Fibroblast of villous mesenchyme (primary cell): ENCODE measurements around the gene C1orf198. TPM values are rescaled to one million over a fixed set of nuclear protein-coding genes. Genes with fewer than 3 reads are reported as not detected.

Experiments used
- DNase-seq: peaks from one replicate; pipeline ENCODE4 v3.0.0-alpha.2; 2010; ENCODE audit warnings: low read depth
- H3K4me3 ChIP-seq: 2 replicates; pipeline ENCODE4 v1.5.1; 2011; ENCODE audit warnings: low read depth, mild to moderate bottlenecking, low read length
- total RNA-seq: library from RNA; depleted of rRNA; stranded (reverse); fragments of >200 nt; gene quantifications from 2 replicates; pipeline ENCODE4 v1.2.3, GENCODE V29; 2012
- TF ChIP-seq, protein P1 (sequence below): IDR thresholded peaks from 2 replicates; pipeline ENCODE4 v1.5.1; 2012; ENCODE audit warnings: low read depth, mild to moderate bottlenecking, low read length; ENCODE audit not compliant: insufficient read depth

The C1orf198 gene
- total RNA-seq, 1 donor: 399 TPM

DNA sequence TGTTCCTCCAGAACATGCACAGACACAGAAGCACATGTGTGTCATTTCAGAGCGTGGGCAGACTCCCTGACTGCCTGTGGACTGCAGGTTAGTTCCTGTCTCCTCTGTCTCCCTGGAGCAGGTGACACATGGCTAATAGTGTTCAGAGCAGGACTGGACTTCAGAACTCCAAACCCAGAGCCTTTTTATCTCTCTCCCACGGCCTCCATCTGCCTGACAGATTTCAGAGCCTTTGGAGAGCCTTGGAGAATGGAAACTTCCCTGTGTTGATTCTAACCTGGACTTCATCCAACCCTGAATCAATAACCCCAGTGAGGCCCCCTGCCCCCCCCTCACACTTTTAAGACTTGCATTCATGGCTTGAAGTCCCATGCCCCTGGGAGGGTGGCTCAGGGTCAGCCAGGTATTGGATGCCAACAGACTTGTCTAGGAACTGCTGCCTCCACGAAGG is 44.4 kb downstream of the C1orf198 start:
- no peak overlapping the region for H3K4me3 ChIP-seq
- TF ChIP-seq, protein P1, sequence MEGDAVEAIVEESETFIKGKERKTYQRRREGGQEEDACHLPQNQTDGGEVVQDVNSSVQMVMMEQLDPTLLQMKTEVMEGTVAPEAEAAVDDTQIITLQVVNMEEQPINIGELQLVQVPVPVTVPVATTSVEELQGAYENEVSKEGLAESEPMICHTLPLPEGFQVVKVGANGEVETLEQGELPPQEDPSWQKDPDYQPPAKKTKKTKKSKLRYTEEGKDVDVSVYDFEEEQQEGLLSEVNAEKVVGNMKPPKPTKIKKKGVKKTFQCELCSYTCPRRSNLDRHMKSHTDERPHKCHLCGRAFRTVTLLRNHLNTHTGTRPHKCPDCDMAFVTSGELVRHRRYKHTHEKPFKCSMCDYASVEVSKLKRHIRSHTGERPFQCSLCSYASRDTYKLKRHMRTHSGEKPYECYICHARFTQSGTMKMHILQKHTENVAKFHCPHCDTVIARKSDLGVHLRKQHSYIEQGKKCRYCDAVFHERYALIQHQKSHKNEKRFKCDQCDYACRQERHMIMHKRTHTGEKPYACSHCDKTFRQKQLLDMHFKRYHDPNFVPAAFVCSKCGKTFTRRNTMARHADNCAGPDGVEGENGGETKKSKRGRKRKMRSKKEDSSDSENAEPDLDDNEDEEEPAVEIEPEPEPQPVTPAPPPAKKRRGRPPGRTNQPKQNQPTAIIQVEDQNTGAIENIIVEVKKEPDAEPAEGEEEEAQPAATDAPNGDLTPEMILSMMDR: no peak
- DNase-seq: no peak

DNA sequence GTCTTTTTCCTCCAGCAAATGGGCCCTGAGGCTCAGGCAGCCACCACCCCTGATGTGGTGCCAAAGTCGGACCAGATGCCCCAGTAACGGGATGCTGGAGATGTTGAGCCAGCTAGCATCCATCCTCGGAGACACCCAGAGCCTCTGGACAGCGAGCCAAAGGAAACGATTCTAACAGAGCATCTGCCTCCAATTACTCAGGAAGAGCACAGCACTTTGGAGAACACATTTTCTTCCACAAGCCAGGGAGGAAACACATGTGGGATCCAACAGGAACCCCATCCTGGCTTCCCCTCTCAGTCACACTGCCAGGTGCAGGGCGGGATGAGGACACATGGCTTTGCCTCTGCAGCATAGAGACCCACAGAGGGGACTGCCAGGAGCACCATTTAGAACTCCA is 44.9 kb downstream of the C1orf198 start:
- H3K4me3 ChIP-seq: no peak overlapping the region
- TF ChIP-seq, protein P1: no peak
- DNase-seq: peak; percentile 20

DNA sequence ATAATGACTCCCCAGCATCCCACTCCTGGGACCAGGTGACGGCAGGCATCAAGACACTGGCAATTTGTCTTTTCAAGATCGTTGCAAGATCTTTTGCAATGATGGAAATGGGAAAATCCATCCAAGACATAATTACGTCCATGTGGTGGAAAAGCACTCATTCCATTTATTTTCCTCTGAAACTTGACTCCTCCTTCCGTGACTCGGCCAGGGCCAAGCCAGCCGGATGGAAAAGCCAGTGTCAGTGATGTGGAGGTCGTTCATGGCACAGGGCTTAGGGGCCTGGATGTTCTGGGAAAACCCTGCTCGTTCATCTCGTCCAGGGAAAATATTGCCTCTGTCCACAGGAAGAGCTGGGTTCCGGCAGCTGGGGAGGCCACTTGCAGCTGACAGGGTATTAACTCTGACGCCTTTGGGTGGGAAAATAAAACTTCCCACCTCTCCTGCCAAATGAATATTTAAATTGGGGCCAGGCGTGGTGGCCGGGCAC is 46.2 kb downstream of the C1orf198 start:
- H3K4me3 ChIP-seq: no peak overlapping the region
- TF ChIP-seq, protein P1: no peak
- peak; percentile 40 for DNase-seq

DNA sequence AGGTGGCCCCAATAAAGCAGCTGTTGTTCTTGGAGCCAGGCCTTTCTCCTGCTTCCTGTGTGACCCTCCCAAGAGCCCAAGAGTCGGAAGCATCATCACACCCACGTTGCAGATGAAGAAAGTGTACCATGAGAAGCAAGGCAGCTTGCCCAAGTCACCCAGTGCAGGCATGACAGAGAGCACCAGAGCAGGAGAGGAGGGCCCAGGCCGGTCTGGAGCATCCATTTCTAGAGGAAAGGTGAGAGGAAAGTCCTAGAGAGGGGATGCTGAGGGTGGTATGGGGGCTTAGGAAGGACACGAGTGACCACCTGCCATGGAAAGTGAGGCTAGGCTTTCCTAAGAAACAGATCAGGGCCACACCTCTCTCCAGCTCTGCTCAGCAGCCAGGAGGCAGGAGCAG is 47.0 kb downstream of the C1orf198 start:
- TF ChIP-seq, protein P1: no peak
- H3K4me3 ChIP-seq: no peak overlapping the region
- no peak for DNase-seq

DNA sequence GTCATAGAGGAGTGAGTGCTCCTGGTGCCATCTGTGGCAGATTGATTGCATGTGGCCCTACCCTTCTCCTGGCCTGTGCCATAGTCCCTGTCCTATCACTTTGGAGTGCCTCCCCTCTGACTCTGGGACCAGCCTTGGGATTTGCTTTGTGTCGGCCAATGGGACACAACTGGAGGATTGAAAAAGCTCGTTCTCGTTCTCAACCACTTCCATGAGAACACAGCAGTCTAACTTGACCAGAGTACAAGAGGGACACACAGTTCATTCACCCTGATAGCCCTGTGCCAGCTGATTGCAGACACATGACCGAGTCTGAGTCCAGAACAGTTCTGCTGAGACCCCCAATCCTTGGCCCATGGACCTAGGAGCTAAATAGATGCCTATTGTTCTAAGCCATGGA is 47.8 kb downstream of the C1orf198 start:
- DNase-seq: no peak

DNA sequence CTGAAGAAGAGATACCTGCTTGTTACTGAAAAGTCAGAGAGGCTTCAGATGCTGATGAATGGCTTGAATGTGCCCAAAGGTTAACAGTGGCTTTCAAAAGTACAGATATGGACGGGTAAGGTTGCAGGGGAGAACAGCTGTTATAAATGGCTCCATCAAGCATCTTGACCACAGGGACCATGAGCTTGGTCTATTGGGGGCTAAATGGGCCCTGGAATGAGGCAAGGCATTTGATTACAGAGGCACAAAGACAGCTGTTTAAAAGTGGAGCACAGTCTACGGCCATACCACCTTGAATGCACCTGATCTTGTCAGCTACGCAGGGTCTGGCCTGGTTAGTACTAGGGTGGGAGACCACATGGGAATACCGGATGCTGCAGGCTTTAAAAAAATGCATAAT is 48.3 kb downstream of the C1orf198 start:
- TF ChIP-seq, protein P1: no peak
- DNase-seq: no peak
- no peak overlapping the region for H3K4me3 ChIP-seq

More for the DNA sequence above, 47.8 kb downstream of the C1orf198 start:
- TF ChIP-seq, protein P1: no peak
- H3K4me3 ChIP-seq: no peak overlapping the region

DNA sequence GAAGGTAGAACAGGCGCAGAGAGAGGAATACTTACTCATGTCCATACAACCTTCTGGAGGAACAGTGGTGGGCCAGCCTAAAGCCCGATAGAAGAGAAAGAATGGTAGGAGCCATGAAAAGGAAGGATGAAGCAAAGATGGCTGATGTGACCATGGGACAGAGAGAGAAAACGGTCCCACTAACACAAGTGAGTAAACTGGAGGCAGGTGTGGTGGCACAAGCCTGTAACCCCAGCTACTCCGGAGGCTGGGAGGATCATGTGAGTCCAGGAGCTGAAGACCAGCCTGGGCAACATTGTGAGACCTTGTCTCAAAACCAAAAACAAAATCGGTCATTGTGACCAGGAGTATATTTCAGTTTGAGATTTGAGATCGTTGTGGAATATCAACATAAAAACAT is 49.4 kb downstream of the C1orf198 start:
- TF ChIP-seq, protein P1: no peak

More for the DNA sequence above, 49.4 kb downstream of the C1orf198 start:
- H3K4me3 ChIP-seq: no peak overlapping the region
- no peak for DNase-seq
